NT2/D1 (cell line): ENCODE data around the gene HABP4.

Experiments used
- YY1 ChIP-seq: IDR thresholded peaks from 2 replicates; pipeline ENCODE4 v1.6.1; 2011; ENCODE audit not compliant: insufficient read length, insufficient read depth
- ZNF274 ChIP-seq: IDR thresholded peaks from 2 replicates; pipeline ENCODE4 v1.6.1; 2011; ENCODE audit warnings: mild to moderate bottlenecking, low read depth, low read length

- TF ChIP-seq ZNF274 (no peak), YY1 (no peak)
These were observed 47.1 kb downstream of the HABP4 start for GRCh38 chr9:96497117-96497399.
